Measurements from ENCODE around the gene ICA1. TPM values are rescaled to one million over a fixed set of nuclear protein-coding genes. Genes with fewer than 3 reads are reported as not detected.

The ICA1 gene
- total and polyA plus RNA-seq, 7 donors: 4.8 to 40.7 (median 8.7) TPM

GRCh38 chr7:8236780-8237407, 25.1 kb downstream of the ICA1 start:
- Histone ChIP-seq H3K27me3 (no peaks in the 10 kb centered on the region), H3K27ac (no peak overlapping the region), H3K9me3 (no peaks in the 10 kb centered on the region), H3K36me3 (no peaks in the 10 kb centered on the region), H3K4me1 (no peaks in the 10 kb centered on the region), H3K4me3 (no peak overlapping the region)
- WGBS, 2 donors: 64 to 75% methylated on average over 3 of the region's 3 CpGs
- intact Hi-C loops (cut with DNase I): no loop called here
- TF ChIP-seq EP300 (IDR thresholded peaks at IDR 0.05): no peak
- no peak for TF ChIP-seq CTCF (IDR thresholded peaks at IDR 0.05)
- no peak for TF ChIP-seq POLR2A (IDR thresholded peaks at IDR 0.05)
- TF ChIP-seq POLR2AphosphoS5 (IDR thresholded peaks at IDR 0.05): no peak
- no peak for DNase-seq

- intact Hi-C loops (cut with DNase I): no loop called here
- 55 to 77% methylated on average over 8 of the region's 8 CpGs for WGBS, 2 donors
- H3K4me1 ChIP-seq: no peaks in the 10 kb centered on the region
- H3K9me3 ChIP-seq: no peaks in the 10 kb centered on the region
- no peaks in the 10 kb centered on the region for H3K27me3 ChIP-seq
- no peak overlapping the region for H3K4me3 ChIP-seq
- no peak for DNase-seq
- TF ChIP-seq POLR2AphosphoS5 (IDR thresholded peaks at IDR 0.05) (no peak), CTCF (IDR thresholded peaks at IDR 0.05) (no peak), POLR2A (IDR thresholded peaks at IDR 0.05) (no peak), EP300 (IDR thresholded peaks at IDR 0.05) (no peak)
- H3K36me3 ChIP-seq: no peaks in the 10 kb centered on the region
- no peak overlapping the region for H3K27ac ChIP-seq
Observed at GRCh38 chr7:8232999-8233847, 28.7 kb downstream of the ICA1 start.

DNA sequence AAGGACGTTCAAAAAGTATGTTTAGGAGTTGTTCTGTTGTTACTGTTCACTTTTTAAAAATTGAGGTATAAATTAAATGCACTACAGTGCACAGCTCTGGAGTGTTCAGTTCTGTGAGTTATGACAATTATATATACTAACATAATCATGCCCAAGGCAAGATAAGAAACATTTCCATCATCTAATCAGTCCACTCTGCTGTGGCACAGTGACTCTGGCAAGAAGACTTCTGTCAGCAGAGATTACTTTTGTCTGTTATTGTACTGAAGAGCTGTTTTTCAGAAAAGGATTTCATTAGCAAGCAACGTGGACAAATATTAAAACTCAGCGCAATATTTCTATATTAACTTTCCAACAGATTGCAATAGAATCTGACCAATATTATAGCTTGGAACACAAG, 32.0 kb downstream of the ICA1 start:
- Histone ChIP-seq H3K9me3 (no peaks in the 10 kb centered on the region), H3K4me3 (no peak overlapping the region), H3K4me1 (no peaks in the 10 kb centered on the region), H3K27me3 (no peaks in the 10 kb centered on the region), H3K36me3 (no peaks in the 10 kb centered on the region), H3K27ac (no peak overlapping the region)
- intact Hi-C loops (cut with DNase I): no loop called here
- no peak for TF ChIP-seq POLR2A (IDR thresholded peaks at IDR 0.05)
- TF ChIP-seq EP300 (IDR thresholded peaks at IDR 0.05): no peak
- TF ChIP-seq POLR2AphosphoS5 (IDR thresholded peaks at IDR 0.05): no peak
- TF ChIP-seq CTCF (IDR thresholded peaks at IDR 0.05): no peak
- WGBS, 2 donors: 75 to 84% methylated on average over 3 of the region's 3 CpGs
- DNase-seq: no peak

GRCh38 chr7:8228766-8229674, 32.9 kb downstream of the ICA1 start:
- WGBS, 2 donors: 94 to 95% methylated on average over 6 of the region's 6 CpGs
- no peaks in the 10 kb centered on the region for H3K27me3 ChIP-seq
- no peaks in the 10 kb centered on the region for H3K4me1 ChIP-seq
- H3K36me3 ChIP-seq: no peaks in the 10 kb centered on the region
- no peak for TF ChIP-seq CTCF (IDR thresholded peaks at IDR 0.05)
- TF ChIP-seq EP300 (IDR thresholded peaks at IDR 0.05): no peak
- TF ChIP-seq POLR2A (IDR thresholded peaks at IDR 0.05): no peak
- TF ChIP-seq POLR2AphosphoS5 (IDR thresholded peaks at IDR 0.05): no peak
- no peak overlapping the region for H3K4me3 ChIP-seq
- no peak overlapping the region for H3K27ac ChIP-seq
- DNase-seq: no peak
- no peaks in the 10 kb centered on the region for H3K9me3 ChIP-seq
- intact Hi-C loops (cut with DNase I): no loop called here

All from sigmoid colon (tissue), 7 donors.